KMS-11 (cell line): ENCODE measurements around the gene MTMR11.

Source experiments
- H2AFZ ChIP-seq: fragments of 200-600 bp; sonication (generic); 2 replicates; pipeline ENCODE4 v1.6.1; 2016; ENCODE audit warnings: antibody characterized with exemption, mixed run types, low read depth
- H3K27ac ChIP-seq: fragments of 200-600 bp; sonication (generic); 2 replicates; pipeline ENCODE4 v1.6.1; 2016; ENCODE audit warnings: mild to moderate bottlenecking, mixed run types
- H3K27me3 ChIP-seq: fragments of 200-600 bp; sonication (generic); 2 replicates; pipeline ENCODE4 v1.6.1; 2017; ENCODE audit warnings: mild to moderate bottlenecking, low read depth, mixed run types, moderate library complexity; ENCODE audit not compliant: insufficient read depth
- H3K36me3 ChIP-seq: fragments of 200-600 bp; sonication (generic); 2 replicates; pipeline ENCODE4 v1.6.1; 2017; ENCODE audit warnings: mild to moderate bottlenecking, mixed run types; ENCODE audit not compliant: insufficient read depth
- H3K4me1 ChIP-seq: fragments of 200-600 bp; sonication (generic); 2 replicates; pipeline ENCODE4 v1.6.1; 2016; ENCODE audit warnings: mild to moderate bottlenecking, low read depth, mixed run types; ENCODE audit not compliant: poor library complexity, severe bottlenecking
- H3K4me2 ChIP-seq: fragments of 200-600 bp; sonication (generic); 2 replicates; pipeline ENCODE4 v1.7.0; 2016; ENCODE audit warnings: mild to moderate bottlenecking, mixed run types
- H3K4me3 ChIP-seq: fragments of 200-600 bp; sonication (generic); IDR thresholded peaks from 2 replicates; pipeline ENCODE4 v1.6.1; 2017; ENCODE audit warnings: low read depth, low read length, mixed read lengths; ENCODE audit not compliant: insufficient read depth
- H3K79me2 ChIP-seq: fragments of 200-600 bp; sonication (generic); 2 replicates; pipeline ENCODE4 v1.6.1; 2016; ENCODE audit warnings: low read depth, mixed run types; ENCODE audit not compliant: insufficient read depth
- H3K9ac ChIP-seq: fragments of 200-600 bp; sonication (generic); 2 replicates; pipeline ENCODE4 v1.6.1; 2016; ENCODE audit warnings: mild to moderate bottlenecking, mixed run types
- H4K20me1 ChIP-seq: fragments of 200-600 bp; sonication (generic); 2 replicates; pipeline ENCODE4 v1.6.1; 2016; ENCODE audit warnings: mild to moderate bottlenecking, mixed run types; ENCODE audit not compliant: insufficient read depth
- CTCF ChIP-seq: fragments of 200-600 bp; sonication (generic); conservative IDR thresholded peaks from 2 replicates; pipeline ENCODE4 v1.6.1; 2017; ENCODE audit warnings: low read depth, mild to moderate bottlenecking, antibody characterized with exemption, low read length, moderate library complexity, mixed read lengths

MTMR11 gene

GRCh38 chr1:149927563-149928400 lies 8.9 kb downstream of the MTMR11 start, which contains the start of gene SF3B4:
TSS of gene SF3B4 (minus strand) at chr1:149927803. CDS start at chr1:149927759, 44 bp downstream.
- Histone ChIP-seq H3K4me2 (peak within 1 kb of the TSS; percentile 80), H2AFZ (peak within 1 kb of the TSS; percentile 47), H4K20me1 (no peaks in the 10 kb centered on the region), H3K9ac (peak within 1 kb of the TSS; percentile 75), H3K79me2 (peaks cover 37% of the 10 kb centered on the region), H3K4me3 (peak within 1 kb of the TSS; percentile 100), H3K36me3 (peaks cover 32% of the 10 kb centered on the region; the same call in 1 of the 2 replicates), H3K4me1 (peaks cover 33% of the 10 kb centered on the region), H3K27me3 (no peaks in the 10 kb centered on the region), H3K27ac (peak within 1 kb of the TSS; percentile 77)
- TF ChIP-seq CTCF, result no peak

- H3K4me3 ChIP-seq, result peak overlapping the region; percentile 100
- no peak for TF ChIP-seq CTCF
- H3K36me3 ChIP-seq, result peaks cover 36% of the 10 kb centered on the region; the same call in 1 of the 2 replicates
- H3K4me2 ChIP-seq, result peak overlapping the region; percentile 80
- peaks cover 33% of the 10 kb centered on the region for H3K4me1 ChIP-seq
- peak overlapping the region; percentile 47 for H2AFZ ChIP-seq
- H3K79me2 ChIP-seq, result peaks cover 37% of the 10 kb centered on the region
- H4K20me1 ChIP-seq, result no peaks in the 10 kb centered on the region
- no peaks in the 10 kb centered on the region for H3K27me3 ChIP-seq
- H3K9ac ChIP-seq, result peak overlapping the region; percentile 75
- peak overlapping the region; percentile 77 for H3K27ac ChIP-seq
Measured at GRCh38 chr1:149927056-149927562, 9.6 kb downstream of the MTMR11 start.

GRCh38 chr1:149926296-149926695 lies 10.4 kb downstream of the MTMR11 start:
- Histone ChIP-seq H3K9ac (no peak overlapping the region), H3K4me2 (peak overlapping the region; percentile 80), H3K36me3 (peaks cover 36% of the 10 kb centered on the region; the same call in 1 of the 2 replicates), H4K20me1 (no peaks in the 10 kb centered on the region), H2AFZ (no peak overlapping the region), H3K27me3 (no peaks in the 10 kb centered on the region), H3K4me1 (peaks cover 33% of the 10 kb centered on the region), H3K79me2 (peaks cover 37% of the 10 kb centered on the region), H3K4me3 (peak overlapping the region; percentile 100), H3K27ac (no peak overlapping the region)
- TF ChIP-seq CTCF, result no peak

GRCh38 chr1:149925751-149926150 lies 10.9 kb downstream of the MTMR11 start:
- peaks cover 36% of the 10 kb centered on the region; the same call in 1 of the 2 replicates for H3K36me3 ChIP-seq
- no peak overlapping the region for H3K9ac ChIP-seq

More at GRCh38 chr1:149925751-149926150, 10.9 kb downstream of the MTMR11 start:
- no peak overlapping the region for H3K27ac ChIP-seq
- no peak overlapping the region for H3K4me3 ChIP-seq
- no peaks in the 10 kb centered on the region for H3K27me3 ChIP-seq
- peaks cover 37% of the 10 kb centered on the region for H3K79me2 ChIP-seq
- peaks cover 33% of the 10 kb centered on the region for H3K4me1 ChIP-seq
- TF ChIP-seq CTCF, result no peak
- H4K20me1 ChIP-seq, result no peaks in the 10 kb centered on the region
- peak overlapping the region; percentile 80; the same call in 1 of the 2 replicates for H3K4me2 ChIP-seq
- H2AFZ ChIP-seq, result no peak overlapping the region
